Esophagus squamous epithelium (tissue), 4 donors: Measurements from ENCODE around the gene MAN1C1.

Experiments
- POLR2A ChIP-seq, 4 donors: fragments of 450-650 bp; IDR thresholded peaks; one replicate each; pipeline ENCODE4 v1.6.1; 2017; ENCODE audit warnings: antibody characterized with exemption in 4 of 4, mild to moderate bottlenecking in 4 of 4, moderate library complexity in 3 of 4
- TF ChIP-seq, protein P1 (sequence below), 6 experiments: fragments of 450-650 bp in 4 of 6; fragments of 200-600 bp in 2 of 6; sonication (generic) in 2 of 6; IDR thresholded peaks; one replicate each; pipeline ENCODE4 v1.5.1; 2016 to 2019; ENCODE audit warnings: antibody characterized with exemption in 6 of 6, mild to moderate bottlenecking in 4 of 6, moderate library complexity in 4 of 6

DNA sequence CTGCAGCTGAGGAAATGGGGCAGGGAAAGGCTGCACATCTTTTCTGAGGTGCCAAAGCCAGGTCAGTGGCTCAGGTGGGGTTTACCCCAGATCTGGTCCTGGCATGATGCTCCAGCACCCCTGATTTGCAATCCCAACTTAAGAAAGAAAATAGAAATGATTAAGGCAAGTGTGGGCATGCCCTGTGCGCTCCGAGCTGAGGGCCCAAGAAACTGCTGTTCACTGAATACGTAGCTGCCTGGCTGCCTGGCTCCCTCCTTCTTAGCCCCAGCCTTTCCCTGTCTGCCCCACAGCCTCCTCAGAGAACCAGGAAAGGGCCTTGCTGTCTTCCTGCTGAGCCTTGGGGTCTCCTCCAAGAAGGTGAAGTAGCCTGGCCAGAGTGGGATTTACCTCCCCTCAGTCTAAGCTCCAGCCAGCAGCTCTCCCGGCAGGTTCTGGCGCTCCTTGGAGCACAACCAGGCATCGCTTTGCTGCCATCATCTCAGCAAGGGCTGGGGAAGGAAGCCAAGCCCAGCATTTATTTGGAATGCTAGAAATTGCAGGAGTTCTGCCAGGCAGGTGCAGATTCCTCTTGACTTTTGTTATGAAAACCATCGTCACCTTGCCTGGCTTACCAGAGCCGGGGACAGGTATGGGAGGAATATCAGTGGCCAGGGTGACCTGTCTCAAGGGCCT is 132.1 kb downstream of the MAN1C1 start:
- no peak for TF ChIP-seq POLR2A (IDR thresholded peaks at IDR 0.05)
- TF ChIP-seq, protein P1, sequence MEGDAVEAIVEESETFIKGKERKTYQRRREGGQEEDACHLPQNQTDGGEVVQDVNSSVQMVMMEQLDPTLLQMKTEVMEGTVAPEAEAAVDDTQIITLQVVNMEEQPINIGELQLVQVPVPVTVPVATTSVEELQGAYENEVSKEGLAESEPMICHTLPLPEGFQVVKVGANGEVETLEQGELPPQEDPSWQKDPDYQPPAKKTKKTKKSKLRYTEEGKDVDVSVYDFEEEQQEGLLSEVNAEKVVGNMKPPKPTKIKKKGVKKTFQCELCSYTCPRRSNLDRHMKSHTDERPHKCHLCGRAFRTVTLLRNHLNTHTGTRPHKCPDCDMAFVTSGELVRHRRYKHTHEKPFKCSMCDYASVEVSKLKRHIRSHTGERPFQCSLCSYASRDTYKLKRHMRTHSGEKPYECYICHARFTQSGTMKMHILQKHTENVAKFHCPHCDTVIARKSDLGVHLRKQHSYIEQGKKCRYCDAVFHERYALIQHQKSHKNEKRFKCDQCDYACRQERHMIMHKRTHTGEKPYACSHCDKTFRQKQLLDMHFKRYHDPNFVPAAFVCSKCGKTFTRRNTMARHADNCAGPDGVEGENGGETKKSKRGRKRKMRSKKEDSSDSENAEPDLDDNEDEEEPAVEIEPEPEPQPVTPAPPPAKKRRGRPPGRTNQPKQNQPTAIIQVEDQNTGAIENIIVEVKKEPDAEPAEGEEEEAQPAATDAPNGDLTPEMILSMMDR (IDR thresholded peaks at IDR 0.05): no peak
